Measurements from ENCODE around the gene SHOX. TPM values are rescaled to one million over a fixed set of nuclear protein-coding genes. Genes with fewer than 3 reads are reported as not detected.
"Not testable (repeated sequence)": the region's sequence is repeated elsewhere in the genome, so short reads cannot be mapped to it uniquely, and the experiment has no call there.

SHOX gene
- total RNA-seq, 1 experiment from 2014 or later, result not detected

DNA sequence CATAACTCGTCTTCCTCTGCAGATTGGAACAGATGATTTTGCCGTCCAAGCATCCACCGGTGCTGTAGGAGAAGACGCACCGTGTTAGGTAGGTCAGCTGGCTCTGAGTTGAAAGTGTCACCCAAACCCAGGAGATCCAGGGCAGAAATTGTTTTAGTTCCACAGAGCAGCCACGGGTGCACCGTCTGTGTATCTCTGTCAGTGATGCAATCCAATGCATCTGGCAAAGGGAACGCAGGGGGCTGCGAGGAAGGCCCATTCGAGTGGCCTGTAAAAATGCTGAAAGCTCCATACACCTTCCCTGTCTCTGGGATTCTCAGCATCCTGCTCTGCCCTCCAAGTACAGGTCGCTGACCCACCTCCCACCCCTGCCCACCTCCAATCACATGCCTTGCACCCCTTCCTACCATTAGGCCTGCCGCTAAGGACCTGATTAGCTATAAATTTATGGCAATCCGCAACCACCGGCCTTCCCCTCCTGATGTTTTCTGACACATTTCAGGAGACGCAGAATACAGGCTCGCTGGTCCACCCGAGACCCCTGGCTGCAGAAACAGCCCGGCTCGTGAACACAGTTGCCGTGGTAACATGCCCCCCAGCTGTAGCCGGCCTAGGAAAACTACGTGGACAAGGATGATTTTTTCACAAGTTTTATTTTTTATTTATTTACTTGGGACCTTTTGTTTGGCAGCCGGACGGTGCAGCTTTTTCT, 39.7 kb upstream of the SHOX start:
- no peak for DNase-seq
- Histone ChIP-seq H3K4me1 (replicated peaks; ENCODE audit: insufficient read depth) (no peaks in the 10 kb centered on the region), H3K36me3 (ENCODE audit: low read depth) (no peaks in the 10 kb centered on the region), H3K4me2 (no peak overlapping the region), H3K27ac (no peak overlapping the region), H4K20me1 (ENCODE audit: insufficient read depth) (no peaks in the 10 kb centered on the region), H2AFZ (no peak overlapping the region), H3K79me2 (ENCODE audit: low read depth) (no peaks in the 10 kb centered on the region), H3K4me3 (no peak overlapping the region), H3F3A (ENCODE audit: insufficient read depth, low read depth) (no peaks in the 10 kb centered on the region), H3K9me3 (ENCODE audit: insufficient read depth, low read depth) (no peaks in the 10 kb centered on the region), H3K9me2 (ENCODE audit: insufficient read depth) (no peaks in the 10 kb centered on the region), H3K27me3 (ENCODE audit: insufficient read depth, low read depth) (0 out of 2 replicates have a peak, but pooled peaks cover 4% of the 10 kb centered on the region)
- BruUV-seq (replicated peaks), result no TSS peak
- TF ChIP-seq, protein P1, sequence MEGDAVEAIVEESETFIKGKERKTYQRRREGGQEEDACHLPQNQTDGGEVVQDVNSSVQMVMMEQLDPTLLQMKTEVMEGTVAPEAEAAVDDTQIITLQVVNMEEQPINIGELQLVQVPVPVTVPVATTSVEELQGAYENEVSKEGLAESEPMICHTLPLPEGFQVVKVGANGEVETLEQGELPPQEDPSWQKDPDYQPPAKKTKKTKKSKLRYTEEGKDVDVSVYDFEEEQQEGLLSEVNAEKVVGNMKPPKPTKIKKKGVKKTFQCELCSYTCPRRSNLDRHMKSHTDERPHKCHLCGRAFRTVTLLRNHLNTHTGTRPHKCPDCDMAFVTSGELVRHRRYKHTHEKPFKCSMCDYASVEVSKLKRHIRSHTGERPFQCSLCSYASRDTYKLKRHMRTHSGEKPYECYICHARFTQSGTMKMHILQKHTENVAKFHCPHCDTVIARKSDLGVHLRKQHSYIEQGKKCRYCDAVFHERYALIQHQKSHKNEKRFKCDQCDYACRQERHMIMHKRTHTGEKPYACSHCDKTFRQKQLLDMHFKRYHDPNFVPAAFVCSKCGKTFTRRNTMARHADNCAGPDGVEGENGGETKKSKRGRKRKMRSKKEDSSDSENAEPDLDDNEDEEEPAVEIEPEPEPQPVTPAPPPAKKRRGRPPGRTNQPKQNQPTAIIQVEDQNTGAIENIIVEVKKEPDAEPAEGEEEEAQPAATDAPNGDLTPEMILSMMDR (conservative IDR thresholded peaks at IDR 0.05), result no peak
- no peak for TF ChIP-seq EZH2 (IDR thresholded peaks at IDR 0.05; ENCODE audit: low read depth)
- intact Hi-C loops (cut with micrococcal nuclease; ENCODE audit: unreplicated experiment), result no loop called here
- POLR2A ChIA-PET (ENCODE audit: unreplicated experiment), result no interaction called here
- CTCF ChIA-PET, result no interaction called here

DNA sequence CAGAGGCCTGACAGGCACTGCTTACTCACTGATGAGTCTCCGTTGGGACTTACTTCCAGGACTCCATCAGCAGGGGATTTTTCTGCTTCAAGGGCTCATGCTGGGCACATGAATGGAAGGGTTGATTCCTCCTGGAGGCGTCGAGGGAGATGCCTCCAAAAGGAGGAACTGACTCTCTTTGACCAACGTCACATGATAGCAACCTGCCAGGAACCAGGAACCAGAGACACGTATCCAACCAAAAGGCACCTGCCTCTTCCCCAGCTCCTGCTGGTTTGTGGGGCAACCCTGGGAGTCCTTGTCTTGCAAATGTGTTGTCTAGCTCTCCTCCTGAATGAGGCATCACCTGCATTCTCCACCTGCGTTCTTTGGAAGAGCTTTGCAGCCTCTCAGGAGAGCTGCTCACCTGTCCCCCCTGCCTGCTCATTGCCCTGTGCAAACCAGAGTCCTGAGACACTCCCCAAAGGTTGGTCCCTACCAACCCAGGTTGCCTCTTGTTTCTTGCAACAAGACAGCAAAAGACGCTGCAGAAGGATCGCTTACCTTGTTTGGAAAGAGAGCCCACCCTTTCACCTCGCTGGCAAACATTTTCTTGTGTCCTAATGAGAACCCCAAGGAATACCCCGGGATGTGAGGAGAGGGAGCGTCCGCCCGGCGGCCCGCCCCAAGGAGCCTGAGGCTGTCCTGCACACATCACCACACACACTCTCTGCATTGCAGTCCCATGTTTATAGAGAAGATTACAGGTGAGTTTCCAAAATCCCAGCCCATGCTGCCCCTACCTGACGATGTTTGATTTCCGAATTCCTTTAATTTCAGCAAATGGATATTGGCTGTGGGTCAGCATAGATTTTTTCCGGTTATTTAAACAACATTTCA, 30.5 kb upstream of the SHOX start:
- ChIA-PET POLR2A (ENCODE audit: unreplicated experiment) (no interaction called here), CTCF (no interaction called here)
- no peaks in the 10 kb centered on the region for H3K9me2 ChIP-seq (ENCODE audit: insufficient read depth)
- intact Hi-C loops (cut with micrococcal nuclease; ENCODE audit: unreplicated experiment), result no loop called here
- H3K4me1 ChIP-seq (replicated peaks; ENCODE audit: insufficient read depth), result no peaks in the 10 kb centered on the region
- no peak for DNase-seq
- TF ChIP-seq EZH2 (IDR thresholded peaks at IDR 0.05; ENCODE audit: low read depth), result no peak
- TF ChIP-seq, protein P1 (conservative IDR thresholded peaks at IDR 0.05), result no peak
- H3K79me2 ChIP-seq (ENCODE audit: low read depth), result no peaks in the 10 kb centered on the region
- no peak overlapping the region for H2AFZ ChIP-seq
- H3K4me2 ChIP-seq, result no peak overlapping the region
- no peaks in the 10 kb centered on the region for H3K9me3 ChIP-seq (ENCODE audit: insufficient read depth, low read depth)
- no TSS peak for BruUV-seq (replicated peaks)
- no peaks in the 10 kb centered on the region for H3F3A ChIP-seq (ENCODE audit: insufficient read depth, low read depth)
- no peaks in the 10 kb centered on the region for H3K36me3 ChIP-seq (ENCODE audit: low read depth)
- no peak overlapping the region for H3K27ac ChIP-seq
- 0 out of 2 replicates have a peak, but pooled peaks cover 3% of the 10 kb centered on the region for H3K27me3 ChIP-seq (ENCODE audit: insufficient read depth, low read depth)
- H3K4me3 ChIP-seq, result no peak overlapping the region
- H4K20me1 ChIP-seq (ENCODE audit: insufficient read depth), result no peaks in the 10 kb centered on the region

DNA sequence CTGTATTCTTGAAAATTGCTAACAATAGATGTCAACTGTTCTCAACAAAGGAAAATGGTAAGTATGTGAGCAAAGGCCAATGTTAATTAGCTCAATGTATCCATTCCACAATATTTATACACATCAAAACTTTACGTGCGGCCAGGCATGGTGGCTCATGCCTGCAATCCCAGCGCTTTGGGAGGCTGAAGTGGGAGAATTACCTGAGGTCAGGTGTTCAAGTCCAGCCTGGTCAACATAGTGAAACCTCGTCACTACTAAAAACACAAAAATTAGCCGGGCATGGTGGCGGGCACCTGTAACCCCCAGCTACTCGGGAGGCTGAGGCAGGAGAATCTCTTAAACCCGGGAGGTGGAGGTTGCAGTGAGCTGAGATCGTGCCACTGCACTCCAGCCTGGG, 27.6 kb upstream of the SHOX start:
- CTCF ChIA-PET; POLR2A ChIA-PET (ENCODE audit: unreplicated experiment): not testable (repeated sequence)

DNA sequence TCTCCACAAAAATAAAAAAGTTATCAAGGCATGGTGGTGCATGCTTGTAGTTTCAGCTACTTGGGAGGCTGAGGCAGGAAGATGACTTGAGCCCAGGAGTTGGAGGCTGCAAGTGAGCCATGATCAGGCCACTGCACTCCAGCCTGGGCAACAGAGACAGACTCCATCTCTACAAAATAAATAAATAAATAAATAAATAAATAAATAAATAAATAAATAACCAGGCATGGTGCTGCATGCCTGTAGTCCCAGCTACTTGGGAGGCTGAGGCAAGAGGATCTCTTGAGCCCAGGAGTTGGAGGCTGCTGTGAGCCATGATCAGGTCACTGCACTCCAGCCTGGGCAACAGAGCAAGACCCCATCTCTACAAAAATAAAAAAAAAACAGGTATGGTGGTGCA, 26.0 kb upstream of the SHOX start:
- BruUV-seq (replicated peaks); H3K79me2 ChIP-seq (ENCODE audit: low read depth); POLR2A ChIA-PET (ENCODE audit: unreplicated experiment); intact Hi-C loops (cut with micrococcal nuclease; ENCODE audit: unreplicated experiment); CTCF ChIA-PET; H3K27me3 ChIP-seq (ENCODE audit: insufficient read depth, low read depth); DNase-seq; H3K4me3 ChIP-seq; H3K4me1 ChIP-seq (replicated peaks; ENCODE audit: insufficient read depth); H2AFZ ChIP-seq; H4K20me1 ChIP-seq (ENCODE audit: insufficient read depth); H3K4me2 ChIP-seq; H3K27ac ChIP-seq; H3F3A ChIP-seq (ENCODE audit: insufficient read depth, low read depth); H3K36me3 ChIP-seq (ENCODE audit: low read depth); H3K9me2 ChIP-seq (ENCODE audit: insufficient read depth); H3K9me3 ChIP-seq (ENCODE audit: insufficient read depth, low read depth): not testable (repeated sequence)

More for the DNA sequence above, 27.6 kb upstream of the SHOX start:
- H3K9me3 ChIP-seq (ENCODE audit: insufficient read depth, low read depth); DNase-seq; intact Hi-C loops (cut with micrococcal nuclease; ENCODE audit: unreplicated experiment); H3K4me2 ChIP-seq; H3K9me2 ChIP-seq (ENCODE audit: insufficient read depth); H3K79me2 ChIP-seq (ENCODE audit: low read depth); H3K4me1 ChIP-seq (replicated peaks; ENCODE audit: insufficient read depth); H3F3A ChIP-seq (ENCODE audit: insufficient read depth, low read depth); H3K36me3 ChIP-seq (ENCODE audit: low read depth); H3K27ac ChIP-seq; H4K20me1 ChIP-seq (ENCODE audit: insufficient read depth); H3K4me3 ChIP-seq; BruUV-seq (replicated peaks); H2AFZ ChIP-seq; H3K27me3 ChIP-seq (ENCODE audit: insufficient read depth, low read depth): not testable (repeated sequence)

DNA sequence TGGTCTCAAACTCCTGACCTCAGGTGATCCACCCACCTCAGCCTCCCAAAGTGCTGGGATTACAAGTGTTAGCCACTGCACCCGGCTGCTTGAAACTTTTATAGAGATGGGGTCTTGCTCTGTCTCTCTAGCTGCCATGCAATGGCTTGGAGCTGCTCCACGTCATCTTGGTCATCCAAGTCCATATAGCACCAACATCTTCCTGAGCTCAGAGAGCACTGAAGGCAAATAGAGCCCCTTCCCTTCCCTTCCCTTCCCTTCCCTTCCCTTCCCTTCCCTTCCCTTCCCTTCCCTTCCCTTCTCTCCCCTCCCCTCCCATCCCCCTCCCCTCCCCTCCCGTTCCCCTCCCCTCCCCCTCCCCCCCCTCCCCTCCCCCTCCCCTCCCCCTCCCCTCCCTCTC, 22.5 kb upstream of the SHOX start:
- DNase-seq; H3K27ac ChIP-seq; H2AFZ ChIP-seq; H3K4me1 ChIP-seq (replicated peaks; ENCODE audit: insufficient read depth); H3K27me3 ChIP-seq (ENCODE audit: insufficient read depth, low read depth); BruUV-seq (replicated peaks); H3K4me3 ChIP-seq; CTCF ChIA-PET; H3F3A ChIP-seq (ENCODE audit: insufficient read depth, low read depth); H3K9me2 ChIP-seq (ENCODE audit: insufficient read depth); H3K4me2 ChIP-seq; H3K36me3 ChIP-seq (ENCODE audit: low read depth); H3K79me2 ChIP-seq (ENCODE audit: low read depth); POLR2A ChIA-PET (ENCODE audit: unreplicated experiment); intact Hi-C loops (cut with micrococcal nuclease; ENCODE audit: unreplicated experiment); H3K9me3 ChIP-seq (ENCODE audit: insufficient read depth, low read depth); H4K20me1 ChIP-seq (ENCODE audit: insufficient read depth): not testable (repeated sequence)
